Glutamatergic neuron (in vitro differentiated cells): ENCODE data around the gene IL32. TPM values are rescaled to one million over a fixed set of nuclear protein-coding genes. Genes with fewer than 3 reads are reported as not detected.

Experiments
- DNase-seq: peaks from one replicate; pipeline ENCODE4 v3.0.0; 2022
- H3K27ac Mint-ChIP-seq: one replicate; pipeline ENCODE4 v1.8.0; 2020; ENCODE audit warnings: mild to moderate bottlenecking, mixed read lengths, inconsistent platforms; ENCODE audit not compliant: unreplicated experiment
- H3K27me3 Mint-ChIP-seq: one replicate; pipeline ENCODE4 v1.8.0; 2020; ENCODE audit warnings: mild to moderate bottlenecking, moderate library complexity, mixed read lengths, inconsistent platforms; ENCODE audit not compliant: unreplicated experiment
- H3K36me3 Mint-ChIP-seq: one replicate; pipeline ENCODE4 v1.8.0; 2020; ENCODE audit warnings: mild to moderate bottlenecking, mixed read lengths, inconsistent platforms; ENCODE audit not compliant: unreplicated experiment
- H3K4me1 Mint-ChIP-seq: one replicate; pipeline ENCODE4 v1.8.0; 2020; ENCODE audit warnings: mild to moderate bottlenecking, low read depth, mixed read lengths, inconsistent platforms; ENCODE audit not compliant: unreplicated experiment
- H3K4me3 Mint-ChIP-seq: one replicate; pipeline ENCODE4 v1.8.0; 2020; ENCODE audit warnings: mild to moderate bottlenecking, mixed read lengths, inconsistent platforms; ENCODE audit not compliant: unreplicated experiment
- H3K9me3 Mint-ChIP-seq: one replicate; pipeline ENCODE4 v1.8.0; 2020; ENCODE audit warnings: mild to moderate bottlenecking, moderate library complexity, mixed read lengths, inconsistent platforms; ENCODE audit not compliant: unreplicated experiment
- total RNA-seq: library from RNA; stranded (reverse); fragmentation: NEBNext Ultra II Directional; extraction: Animal tissue kit (Norgen Biotek cat#: 25700); gene quantifications from one replicate; pipeline ENCODE4 v1.2.1, GENCODE V29; 2021; ENCODE audit not compliant: unreplicated experiment
- TF ChIP-seq, protein P1 (sequence below): fragments of 200-600 bp; sonication (generic); IDR thresholded peaks from one replicate; pipeline ENCODE4 v1.5.0; 2021; ENCODE audit not compliant: partially characterized antibody, unreplicated experiment

IL32 gene
- total RNA-seq, 1 donor from 2014 or later, result 1.3 TPM

DNA sequence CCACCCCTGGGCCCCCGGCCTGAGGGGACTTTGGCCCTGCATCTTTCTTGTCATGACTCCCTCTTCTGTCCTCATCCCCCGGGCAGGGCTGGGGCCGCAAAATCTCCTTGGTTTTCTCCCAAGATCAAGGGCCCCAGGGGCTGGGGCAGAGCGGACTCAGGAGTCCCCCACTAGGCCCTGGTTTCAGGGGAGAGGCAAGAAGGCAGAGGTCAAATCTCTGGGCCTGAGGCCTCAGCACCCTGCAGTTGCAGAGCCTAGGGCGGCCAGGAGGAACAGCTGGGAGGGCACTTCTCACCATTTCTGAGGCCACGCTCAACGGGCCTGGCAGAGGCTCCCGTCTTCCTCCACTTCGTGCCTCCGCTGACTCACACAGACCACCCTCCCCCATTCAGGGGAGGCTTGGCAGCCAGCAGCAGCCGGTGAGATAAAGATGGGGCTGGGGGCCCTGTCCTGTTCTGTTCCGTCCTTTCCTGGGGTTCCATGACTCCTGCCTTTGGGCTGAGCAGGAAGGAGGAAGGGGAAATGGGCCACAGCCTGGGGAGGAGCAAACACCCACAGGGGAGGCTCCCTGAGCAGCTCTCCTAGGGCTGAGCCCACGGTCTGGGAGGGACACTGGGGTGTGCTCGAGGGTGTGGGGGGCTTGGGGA lies 21.3 kb downstream of the IL32 start:
- TF ChIP-seq, protein P1, sequence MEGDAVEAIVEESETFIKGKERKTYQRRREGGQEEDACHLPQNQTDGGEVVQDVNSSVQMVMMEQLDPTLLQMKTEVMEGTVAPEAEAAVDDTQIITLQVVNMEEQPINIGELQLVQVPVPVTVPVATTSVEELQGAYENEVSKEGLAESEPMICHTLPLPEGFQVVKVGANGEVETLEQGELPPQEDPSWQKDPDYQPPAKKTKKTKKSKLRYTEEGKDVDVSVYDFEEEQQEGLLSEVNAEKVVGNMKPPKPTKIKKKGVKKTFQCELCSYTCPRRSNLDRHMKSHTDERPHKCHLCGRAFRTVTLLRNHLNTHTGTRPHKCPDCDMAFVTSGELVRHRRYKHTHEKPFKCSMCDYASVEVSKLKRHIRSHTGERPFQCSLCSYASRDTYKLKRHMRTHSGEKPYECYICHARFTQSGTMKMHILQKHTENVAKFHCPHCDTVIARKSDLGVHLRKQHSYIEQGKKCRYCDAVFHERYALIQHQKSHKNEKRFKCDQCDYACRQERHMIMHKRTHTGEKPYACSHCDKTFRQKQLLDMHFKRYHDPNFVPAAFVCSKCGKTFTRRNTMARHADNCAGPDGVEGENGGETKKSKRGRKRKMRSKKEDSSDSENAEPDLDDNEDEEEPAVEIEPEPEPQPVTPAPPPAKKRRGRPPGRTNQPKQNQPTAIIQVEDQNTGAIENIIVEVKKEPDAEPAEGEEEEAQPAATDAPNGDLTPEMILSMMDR, result no peak
- H3K36me3 Mint-ChIP-seq, result no peaks in the 10 kb centered on the region
- peaks cover 4% of the 10 kb centered on the region for H3K27me3 Mint-ChIP-seq
- DNase-seq, result no peak
- H3K9me3 Mint-ChIP-seq, result peaks cover 9% of the 10 kb centered on the region
- peaks cover 8% of the 10 kb centered on the region for H3K4me1 Mint-ChIP-seq
- no peak overlapping the region for H3K4me3 Mint-ChIP-seq
- no peak overlapping the region for H3K27ac Mint-ChIP-seq

DNA sequence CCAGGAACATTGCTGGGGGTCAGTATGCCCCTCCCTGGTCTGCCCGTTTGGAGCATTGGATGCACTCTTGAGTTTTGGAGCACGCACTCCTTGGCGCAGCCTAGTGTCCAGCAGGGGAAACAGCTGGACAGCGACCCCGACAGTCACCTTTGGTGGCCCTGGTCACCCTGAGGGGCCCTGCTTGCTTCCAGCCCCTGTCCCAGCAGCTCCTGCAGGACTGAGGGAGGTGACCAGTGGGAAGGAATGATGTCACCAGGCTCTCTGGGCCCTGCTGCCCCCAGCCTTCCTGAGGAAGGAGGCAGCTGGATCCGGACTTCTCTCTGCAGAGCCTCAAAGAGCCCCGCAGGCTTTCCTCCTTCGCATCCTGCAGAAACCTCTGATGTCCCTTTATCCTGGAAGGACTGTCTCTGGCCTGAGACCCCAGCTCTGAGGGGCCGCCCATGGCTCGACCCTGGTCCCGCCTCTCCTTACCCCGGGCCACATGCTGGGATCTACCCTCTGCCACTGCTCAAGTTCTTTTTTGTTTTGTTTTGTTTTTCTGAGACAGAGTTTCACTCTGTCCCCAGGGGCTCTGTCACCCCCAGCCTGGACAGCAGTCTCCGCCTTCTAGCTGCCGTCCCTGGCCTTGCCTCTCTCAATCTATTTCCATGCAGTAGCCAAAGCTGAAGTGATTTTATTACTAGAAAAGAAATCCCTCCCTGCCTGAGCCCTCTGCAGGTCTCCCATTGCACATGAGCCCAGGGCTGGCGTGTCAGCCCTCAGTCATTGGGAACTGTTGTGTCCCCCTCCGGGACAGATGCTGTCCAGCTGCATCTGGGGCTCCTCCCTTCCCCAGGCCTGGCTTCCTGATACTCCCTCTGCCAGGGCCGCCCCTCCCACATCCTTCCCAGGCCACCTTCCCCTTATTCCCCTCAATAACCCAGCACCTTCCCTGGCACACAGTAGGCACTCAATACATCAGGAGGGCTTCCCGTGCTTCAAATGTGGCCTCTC lies 22.1 kb downstream of the IL32 start:
- Mint-ChIP-seq H3K4me1 (peaks cover 13% of the 10 kb centered on the region), H3K27me3 (peaks cover 3% of the 10 kb centered on the region), H3K36me3 (no peaks in the 10 kb centered on the region), H3K9me3 (peaks cover 7% of the 10 kb centered on the region), H3K27ac (no peak overlapping the region), H3K4me3 (no peak overlapping the region)
- TF ChIP-seq, protein P1, result no peak
- no peak for DNase-seq

DNA sequence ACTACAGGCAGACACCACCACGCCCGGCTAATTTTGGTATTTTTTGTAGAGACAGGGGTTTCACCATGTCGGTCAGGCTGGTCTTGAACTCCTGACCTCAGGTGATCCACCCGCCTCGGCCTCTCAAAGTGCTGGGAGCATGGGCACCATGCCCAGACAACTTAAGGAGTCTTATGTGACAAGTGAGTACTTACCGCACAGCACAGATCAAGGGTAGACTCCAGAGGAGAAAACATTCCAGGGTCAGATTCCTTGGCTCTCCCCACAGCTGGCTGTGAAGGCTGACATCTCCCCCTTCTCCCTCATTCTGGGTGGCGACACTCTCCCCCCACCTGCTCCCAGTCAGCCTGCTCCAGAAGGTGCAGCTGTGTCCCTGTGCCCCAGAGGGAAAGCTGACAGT lies 23.0 kb downstream of the IL32 start:
- H3K4me3 Mint-ChIP-seq, result peak overlapping the region; percentile 40
- H3K36me3 Mint-ChIP-seq, result no peaks in the 10 kb centered on the region
- H3K27ac Mint-ChIP-seq, result no peak overlapping the region
- TF ChIP-seq, protein P1, result no peak
- H3K27me3 Mint-ChIP-seq, result peaks cover 2% of the 10 kb centered on the region
- peaks cover 7% of the 10 kb centered on the region for H3K9me3 Mint-ChIP-seq
- DNase-seq, result no peak
- peaks cover 16% of the 10 kb centered on the region for H3K4me1 Mint-ChIP-seq

DNA sequence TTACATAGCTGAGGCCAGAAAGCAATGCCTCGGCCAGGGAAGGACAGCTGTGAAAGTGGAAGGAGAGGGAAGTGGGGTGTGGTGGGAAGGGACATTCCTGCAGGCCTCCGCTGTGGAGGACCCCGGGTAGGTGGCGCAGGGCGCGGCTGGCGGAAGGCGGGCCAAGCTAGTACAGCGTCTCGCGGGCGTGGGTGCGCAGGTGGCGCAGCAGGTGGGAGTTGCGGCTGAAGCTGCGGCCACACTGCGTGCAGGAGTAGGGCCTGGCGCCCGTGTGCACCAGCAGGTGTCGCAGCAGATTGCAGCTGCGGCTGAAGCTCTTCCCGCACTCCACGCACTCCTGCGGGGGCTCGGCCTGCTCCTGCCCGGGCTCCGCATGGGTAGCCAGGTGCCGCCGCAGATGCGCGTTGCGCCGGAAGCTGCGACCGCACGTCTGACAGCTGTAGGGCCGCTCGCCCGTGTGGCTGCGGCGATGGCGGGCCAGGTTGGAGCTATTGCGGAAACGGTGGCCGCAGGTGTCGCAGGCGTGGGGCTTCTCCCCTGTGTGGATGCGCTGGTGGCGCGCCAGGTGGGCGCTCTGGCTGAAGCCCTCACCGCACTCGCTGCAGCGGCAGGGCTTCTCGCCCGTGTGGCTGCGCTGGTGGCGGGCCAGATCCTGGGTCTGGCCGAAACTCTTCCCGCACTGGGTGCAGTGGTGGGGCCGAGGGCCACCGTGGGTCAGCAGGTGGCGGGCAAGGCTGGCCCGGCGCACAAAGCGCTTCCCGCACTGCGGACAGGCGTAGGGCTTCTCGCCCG lies 23.7 kb downstream of the IL32 start:
- Mint-ChIP-seq H3K4me1 (peaks cover 16% of the 10 kb centered on the region), H3K36me3 (no peaks in the 10 kb centered on the region), H3K27me3 (peaks cover 2% of the 10 kb centered on the region), H3K4me3 (peak overlapping the region; percentile 40), H3K27ac (no peak overlapping the region), H3K9me3 (peaks cover 7% of the 10 kb centered on the region)
- no peak for DNase-seq
- TF ChIP-seq, protein P1, result no peak
